GM18873 (cell line): ENCODE measurements around the gene LAMA1.
"Not testable (repeated sequence)": the region's sequence is repeated elsewhere in the genome, so short reads cannot be mapped to it uniquely, and the experiment has no call there.

Experiments
- ATAC-seq: cut with Tn5 transposase; IDR thresholded peaks from one replicate; pipeline ENCODE4 v1.9.1; 2021; ENCODE audit warnings: mild to moderate bottlenecking, moderate library complexity, moderate number of reproducible peaks; ENCODE audit not compliant: unreplicated experiment, low FRiP score

LAMA1 gene

DNA sequence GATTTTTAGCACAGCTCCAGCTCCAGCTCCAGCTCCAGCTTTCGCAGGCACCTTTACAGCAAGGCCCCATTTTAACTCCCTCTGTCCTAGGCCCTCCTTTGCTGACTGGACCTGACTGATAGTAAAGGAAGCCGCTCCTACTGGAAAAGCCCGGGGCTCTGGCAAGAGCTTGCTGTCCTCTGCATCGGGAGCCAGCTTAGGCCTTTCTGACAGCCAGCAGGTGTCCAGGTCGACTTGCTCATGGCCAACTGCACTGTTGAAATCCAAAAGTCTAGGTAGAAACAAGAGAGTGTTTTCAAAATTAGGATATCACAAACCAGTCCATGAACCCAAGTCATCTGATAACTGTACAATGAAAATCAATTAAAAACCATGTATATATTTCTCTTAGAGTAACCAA is 161.1 kb downstream of the LAMA1 start:
- no peak for ATAC-seq

DNA sequence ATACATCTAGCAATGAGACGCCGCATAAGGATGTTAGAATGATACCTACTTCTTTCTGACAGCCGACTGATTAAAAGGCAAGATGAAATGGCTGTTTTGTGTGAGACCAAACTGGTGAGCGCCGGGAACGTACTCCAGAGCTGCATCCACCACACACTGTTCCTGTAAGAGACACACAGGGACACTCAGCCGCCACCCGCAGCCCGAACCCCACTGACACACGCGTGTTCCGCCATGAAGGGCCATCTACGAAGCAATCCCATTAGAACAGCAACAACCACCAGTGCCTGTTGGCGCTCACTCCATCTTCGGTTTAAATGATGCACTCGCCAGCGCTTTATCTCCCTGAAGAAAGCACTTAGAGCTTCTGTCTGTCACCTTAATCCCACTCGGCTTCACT is 162.3 kb downstream of the LAMA1 start:
- no peak for ATAC-seq

- no peak for ATAC-seq
Observed at GRCh38 chr18:6954501-6954900, 163.1 kb downstream of the LAMA1 start.

DNA sequence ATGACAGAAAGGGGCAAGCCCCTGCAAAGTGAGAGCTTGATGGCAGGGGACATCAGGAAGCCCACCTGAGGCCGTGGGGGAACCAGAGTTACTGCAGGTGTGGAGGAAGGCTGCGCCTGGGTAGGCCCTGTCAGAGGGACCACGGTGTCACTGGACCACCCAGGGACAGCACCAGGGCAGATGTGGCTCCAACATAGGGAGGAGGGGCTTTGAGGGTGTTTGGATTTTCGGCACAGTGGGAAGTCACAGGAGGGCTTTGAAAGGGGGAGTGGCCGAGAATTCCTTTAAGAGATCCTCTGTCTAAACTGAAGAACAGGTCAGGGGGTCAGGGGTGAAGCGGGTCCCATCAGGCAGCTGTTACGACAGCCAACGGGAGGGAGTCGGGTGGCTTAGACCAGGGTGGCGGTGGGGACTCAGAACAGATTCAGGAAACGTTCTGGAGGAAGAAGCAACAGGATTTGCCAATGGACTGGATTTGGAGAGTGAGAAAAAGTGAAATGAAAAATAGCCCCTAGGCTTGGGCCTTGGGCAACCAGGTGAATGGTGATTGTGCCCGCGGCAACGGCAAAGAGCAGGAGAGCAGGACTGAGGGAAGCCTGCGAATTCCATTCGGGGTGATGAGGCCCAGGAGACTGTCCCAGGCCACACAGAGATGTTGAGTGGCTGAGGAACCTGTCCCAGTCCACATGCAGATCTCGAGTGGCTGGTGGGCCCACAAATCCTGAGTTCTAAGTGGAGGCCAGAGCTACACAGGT is 166.1 kb downstream of the LAMA1 start:
- ATAC-seq, result no peak

GRCh38 chr18:6950641-6951040 is 167.0 kb downstream of the LAMA1 start:
- no peak for ATAC-seq

- ATAC-seq, result no peak
Observed at GRCh38 chr18:6949800-6950586, 167.6 kb downstream of the LAMA1 start.

DNA sequence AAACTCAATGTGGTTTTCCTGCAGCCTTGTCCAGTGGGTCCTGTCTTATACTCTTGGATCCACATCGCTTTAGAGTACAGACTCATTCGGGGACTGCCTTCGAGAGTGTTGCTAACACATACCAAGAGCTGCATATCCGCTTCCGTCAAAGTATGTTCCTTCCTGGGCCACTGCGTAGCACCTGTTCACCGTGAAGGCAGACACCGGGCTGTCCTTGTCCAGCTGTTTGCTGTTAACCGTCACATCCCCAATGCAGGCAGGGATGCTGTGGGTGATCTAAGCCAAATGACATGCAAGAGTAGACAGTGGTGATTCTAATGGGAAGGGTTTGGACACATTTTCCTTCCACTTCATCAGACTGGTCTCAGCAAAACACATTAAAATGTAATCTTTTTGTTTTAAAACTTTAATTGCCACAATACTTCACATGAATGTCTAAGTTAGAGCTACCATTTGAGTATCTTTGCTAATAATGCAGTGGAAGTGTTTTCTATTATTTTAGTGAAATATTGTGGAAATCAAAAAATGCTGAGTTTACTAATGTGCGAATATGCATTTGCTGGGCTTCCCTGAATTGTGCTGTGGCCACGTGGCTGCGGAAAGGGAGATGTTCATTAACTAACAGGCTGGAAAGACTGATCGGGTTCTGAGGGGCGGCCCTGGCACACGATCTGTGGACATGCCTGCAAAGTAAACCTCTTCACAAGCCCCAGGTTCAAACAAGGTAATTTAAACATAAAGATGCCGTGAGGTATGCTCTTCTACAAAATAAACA is 169.1 kb downstream of the LAMA1 start:
- ATAC-seq, result no peak

- no peak for ATAC-seq
Observed at GRCh38 chr18:6947338-6948030, 170.1 kb downstream of the LAMA1 start.

DNA sequence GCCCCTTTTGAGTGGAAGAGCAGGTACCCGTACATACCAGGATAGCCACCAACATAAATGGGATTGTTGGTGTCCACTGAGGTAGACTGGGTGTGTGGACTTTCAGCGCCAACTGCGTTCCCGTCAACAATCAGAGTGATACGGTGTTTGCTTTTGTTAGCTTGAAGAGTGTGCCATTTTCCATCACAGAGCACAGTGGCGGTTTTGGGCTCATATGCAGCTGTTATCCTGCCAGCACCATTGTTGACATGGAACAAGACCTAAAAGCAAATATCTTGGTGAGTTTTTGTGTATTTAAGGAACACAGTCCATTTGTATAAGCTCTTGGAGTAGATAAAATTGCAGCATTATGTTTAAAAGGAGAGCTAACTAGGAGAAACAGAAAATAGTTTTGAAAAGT is 174.5 kb downstream of the LAMA1 start:
- ATAC-seq, result no peak

- ATAC-seq, result no peak
Observed at GRCh38 chr18:6942742-6943141, 174.9 kb downstream of the LAMA1 start.

DNA sequence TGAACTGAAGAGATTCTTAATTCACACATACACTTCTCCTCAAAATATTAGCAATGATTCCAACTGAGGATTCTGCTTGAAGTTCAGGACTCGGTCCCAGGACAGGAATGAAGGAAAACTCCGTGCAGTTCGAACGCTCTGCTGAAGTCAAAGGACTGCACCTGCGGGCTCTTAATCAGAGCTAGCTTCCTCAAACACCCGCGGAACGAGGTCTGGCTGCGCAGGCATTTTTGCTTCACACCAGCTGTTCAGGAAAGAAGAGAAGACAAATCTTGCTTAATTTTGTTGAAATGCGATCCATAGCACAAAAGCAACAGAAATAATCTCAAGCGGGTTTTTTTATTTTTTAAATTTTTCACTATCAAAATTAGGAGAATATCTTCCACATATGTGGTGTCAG is 175.6 kb downstream of the LAMA1 start:
- ATAC-seq, result no peak

DNA sequence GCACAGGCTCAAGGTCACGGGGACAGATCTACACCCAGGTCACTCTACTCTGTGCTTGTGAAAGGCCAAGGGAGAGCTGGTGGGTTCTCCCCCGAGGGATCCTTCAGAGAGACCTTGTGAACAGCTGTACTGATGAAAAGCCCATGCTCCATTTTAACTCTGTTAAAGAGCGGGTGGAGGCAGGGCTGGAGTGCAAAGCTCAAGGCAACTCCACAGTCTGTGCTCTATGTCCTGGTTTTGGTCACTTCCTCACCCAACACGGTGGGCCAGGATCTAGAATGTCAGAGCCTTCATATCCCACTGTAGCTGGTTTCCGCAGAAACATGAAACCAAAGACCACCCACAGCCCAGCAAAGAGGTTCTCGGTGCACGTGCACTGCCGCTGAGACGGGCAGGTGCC is 177.1 kb downstream of the LAMA1 start:
- ATAC-seq, result no peak

DNA sequence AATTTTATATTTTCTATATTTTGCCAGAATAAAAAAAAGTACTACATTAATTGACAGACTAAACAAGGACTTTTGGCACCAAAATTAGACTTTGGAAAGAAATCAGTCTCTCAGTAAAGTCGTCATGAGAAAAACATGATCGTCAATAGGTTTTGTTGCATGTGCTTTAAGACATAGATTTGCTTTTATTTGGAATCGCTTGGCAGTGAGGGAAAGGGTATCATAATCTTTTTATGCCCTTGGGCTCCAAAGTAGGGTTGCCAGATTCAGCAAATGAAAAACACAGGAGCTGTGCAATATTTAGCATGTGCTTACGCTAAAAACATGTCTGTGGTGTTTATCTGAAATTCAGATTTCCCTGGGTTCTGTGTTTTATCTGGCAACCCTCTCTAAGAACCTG is 177.6 kb downstream of the LAMA1 start:
- no peak for ATAC-seq

DNA sequence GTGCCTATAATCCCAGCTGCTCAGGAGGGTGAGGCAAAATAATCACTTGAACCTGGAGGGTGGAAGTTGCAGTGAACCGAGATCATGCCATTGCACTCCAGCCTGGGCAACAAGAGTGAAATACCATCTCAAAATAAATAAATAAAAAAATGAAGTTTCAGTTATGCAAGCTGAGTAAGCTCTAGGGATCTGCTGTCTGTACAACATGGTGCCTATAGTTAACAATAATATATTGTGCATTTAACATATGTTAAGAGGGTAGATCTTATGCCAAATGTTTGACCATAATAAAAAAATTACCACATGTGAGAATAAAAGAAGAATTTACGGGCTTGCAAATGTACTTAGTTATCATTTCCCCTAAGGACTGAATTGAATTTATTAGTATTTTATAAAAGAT is 179.2 kb downstream of the LAMA1 start:
- not testable (repeated sequence) for ATAC-seq

- no peak for ATAC-seq
Observed at GRCh38 chr18:6938003-6938402, 179.6 kb downstream of the LAMA1 start.

GRCh38 chr18:6934859-6935258 is 182.7 kb downstream of the LAMA1 start:
- no peak for ATAC-seq

GRCh38 chr18:6929370-6930102 is 188.1 kb downstream of the LAMA1 start:
- ATAC-seq, result no peak

DNA sequence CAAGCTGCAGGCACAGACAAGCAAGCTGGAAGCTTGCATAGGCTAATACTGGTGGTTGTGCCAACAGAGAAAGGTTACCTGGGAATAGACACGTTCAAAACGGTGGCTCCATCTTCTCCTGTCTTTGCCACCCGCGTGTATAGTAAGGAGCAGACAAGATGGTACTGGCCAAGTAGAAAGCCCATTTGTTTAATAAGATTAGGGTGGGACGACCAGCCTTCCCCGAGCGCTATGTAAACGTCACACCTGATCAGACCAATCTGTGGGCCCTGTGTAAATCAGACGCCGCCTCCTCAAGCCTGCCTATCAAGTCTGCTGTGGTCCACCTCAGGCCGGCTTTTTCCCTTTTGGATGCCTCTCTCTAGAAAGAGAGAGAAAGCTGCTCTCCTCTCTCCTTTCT is 189.2 kb downstream of the LAMA1 start:
- no peak for ATAC-seq

DNA sequence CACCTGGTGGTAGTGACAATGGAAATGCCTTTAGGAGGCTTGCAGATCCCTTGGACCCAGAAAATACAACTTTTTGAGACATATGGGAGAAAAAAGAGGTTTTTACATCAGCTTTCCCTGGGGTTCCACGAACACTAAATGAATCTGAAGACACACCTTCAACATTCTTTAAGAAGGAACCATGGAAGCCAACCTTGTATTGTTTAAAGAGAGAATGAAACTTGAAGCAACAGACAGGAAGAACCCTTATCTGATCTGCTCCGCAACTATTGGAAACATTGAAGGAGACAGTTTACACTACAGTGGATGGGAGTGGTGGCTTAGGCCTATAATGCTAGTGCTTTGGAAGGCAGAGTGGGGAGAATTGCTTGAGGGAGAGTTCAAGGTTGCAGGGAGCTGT is 190.4 kb downstream of the LAMA1 start:
- ATAC-seq, result no peak

DNA sequence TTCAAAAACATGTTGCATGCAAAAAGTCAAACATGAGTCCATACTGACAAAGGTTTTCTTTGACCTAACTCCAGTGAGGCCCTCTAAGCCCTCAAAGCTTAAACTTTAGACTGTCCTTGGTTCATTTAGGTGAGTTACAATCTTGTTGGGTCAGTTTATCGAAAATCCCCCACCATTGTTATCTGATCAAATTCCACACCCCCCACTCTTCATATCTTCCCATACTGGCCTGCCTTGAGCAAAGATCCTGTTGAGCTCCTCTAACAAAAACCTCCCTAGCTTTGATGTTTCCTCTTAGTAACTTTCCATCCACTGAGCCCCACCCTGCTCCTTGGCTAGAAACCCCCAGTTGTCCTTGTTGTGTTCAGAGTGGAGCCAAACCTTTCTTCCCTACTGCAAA is 194.4 kb downstream of the LAMA1 start:
- no peak for ATAC-seq
